Peyer's patch (tissue), 4 donors: ENCODE measurements around the gene AKAP17A. TPM values are rescaled to one million over a fixed set of nuclear protein-coding genes. Genes with fewer than 3 reads are reported as not detected.

Experiments
- DNase-seq, 3 donors: peaks; one replicate each; pipeline ENCODE4 v3.0.0-alpha.2; 2017 to 2019
- H3K27ac ChIP-seq, 4 donors: fragments of 200-600 bp; sonication (generic); one replicate each; pipeline ENCODE4 v1.5.1; 2016 to 2019
- H3K27me3 ChIP-seq, 2 donors: fragments of 200-600 bp; sonication (generic); one replicate each; pipeline ENCODE4 v1.5.1; 2019
- H3K36me3 ChIP-seq, 3 donors: fragments of 200-600 bp; sonication (generic); one replicate each; pipeline ENCODE4 v1.5.1; 2016 to 2019
- H3K4me1 ChIP-seq, 4 donors: fragments of 200-600 bp; sonication (generic); one replicate each; pipeline ENCODE4 v1.5.1; 2016 to 2019
- H3K4me3 ChIP-seq, 4 donors: fragments of 200-600 bp; sonication (generic); 1 replicate in 3 of 4; 2 replicates in 1 of 4; pipeline ENCODE4 v1.5.1; 2016 to 2019; ENCODE audit warnings: mild to moderate bottlenecking in 1 of 4
- H3K9me3 ChIP-seq, 4 donors: fragments of 200-600 bp; sonication (generic); one replicate each; pipeline ENCODE4 v1.5.1; 2016 to 2019; ENCODE audit warnings: mild to moderate bottlenecking in 1 of 4
- POLR2A ChIP-seq, 2 donors: fragments of 450-650 bp; IDR thresholded peaks; one replicate each; pipeline ENCODE4 v1.5.1; 2017; ENCODE audit warnings: antibody characterized with exemption in 2 of 2, mild to moderate bottlenecking in 2 of 2, moderate library complexity in 2 of 2
- total RNA-seq, 4 donors: library from RNA; depleted of rRNA; stranded (reverse); fragments of >200 nt; gene quantifications; one replicate each; pipeline ENCODE4 v1.1.0, GENCODE V29; 2016
- TF ChIP-seq, protein P1 (sequence below), 6 experiments: fragments of 450-650 bp in 4 of 6; fragments of 200-600 bp in 2 of 6; sonication (generic) in 1 of 6; IDR thresholded peaks; one replicate each; pipeline ENCODE4 v1.5.1; 2017 to 2019; ENCODE audit warnings: antibody characterized with exemption in 6 of 6, mild to moderate bottlenecking in 3 of 6, moderate library complexity in 1 of 6

Gene AKAP17A
- total RNA-seq: 100 to 1,000 TPM in 3 of 4 donors, 10 to 100 TPM in 1; 41.0 to 201 (median 107) TPM

- DNase-seq: peak; percentile 94 to 99 (median 97)
- Histone ChIP-seq H3K9me3 (no peaks in the 10 kb centered on the region), H3K27me3 (no peaks in the 10 kb centered on the region), H3K36me3 (peaks cover 0 to 29% (median 0%) of the 10 kb centered on the region in 3 donors), H3K27ac (peak within 1 kb of the TSS; percentile 86 to 92 (median 90)), H3K4me3 (peak within 1 kb of the TSS; percentile 89 to 99 (median 96)), H3K4me1 (peaks cover 0 to 11% (median 0%) of the 10 kb centered on the region in 4 donors)
- peak; percentile 28 to 78 for TF ChIP-seq POLR2A (IDR thresholded peaks at IDR 0.05)
- TF ChIP-seq, protein P1, sequence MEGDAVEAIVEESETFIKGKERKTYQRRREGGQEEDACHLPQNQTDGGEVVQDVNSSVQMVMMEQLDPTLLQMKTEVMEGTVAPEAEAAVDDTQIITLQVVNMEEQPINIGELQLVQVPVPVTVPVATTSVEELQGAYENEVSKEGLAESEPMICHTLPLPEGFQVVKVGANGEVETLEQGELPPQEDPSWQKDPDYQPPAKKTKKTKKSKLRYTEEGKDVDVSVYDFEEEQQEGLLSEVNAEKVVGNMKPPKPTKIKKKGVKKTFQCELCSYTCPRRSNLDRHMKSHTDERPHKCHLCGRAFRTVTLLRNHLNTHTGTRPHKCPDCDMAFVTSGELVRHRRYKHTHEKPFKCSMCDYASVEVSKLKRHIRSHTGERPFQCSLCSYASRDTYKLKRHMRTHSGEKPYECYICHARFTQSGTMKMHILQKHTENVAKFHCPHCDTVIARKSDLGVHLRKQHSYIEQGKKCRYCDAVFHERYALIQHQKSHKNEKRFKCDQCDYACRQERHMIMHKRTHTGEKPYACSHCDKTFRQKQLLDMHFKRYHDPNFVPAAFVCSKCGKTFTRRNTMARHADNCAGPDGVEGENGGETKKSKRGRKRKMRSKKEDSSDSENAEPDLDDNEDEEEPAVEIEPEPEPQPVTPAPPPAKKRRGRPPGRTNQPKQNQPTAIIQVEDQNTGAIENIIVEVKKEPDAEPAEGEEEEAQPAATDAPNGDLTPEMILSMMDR (IDR thresholded peaks at IDR 0.05): peak in 4 of 6 experiments; percentile 5 to 39 (median 12)
These were observed at the start of gene AKAP17A for GRCh38 chrX:1591102-1591862. TSS of gene AKAP17A (plus strand) at chrX:1591604. CDS start at chrX:1593463, 1,859 bp downstream.

GRCh38 chrX:1542994-1543725 lies 48.2 kb upstream of the AKAP17A start:
- TF ChIP-seq, protein P1 (IDR thresholded peaks at IDR 0.05): no peak
- no peak for TF ChIP-seq POLR2A (IDR thresholded peaks at IDR 0.05)
- H3K27me3 ChIP-seq: no peaks in the 10 kb centered on the region
- H3K4me3 ChIP-seq: no peak overlapping the region
- peak in 1 of 3 donors; percentile 23 for DNase-seq
- H3K27ac ChIP-seq: no peak overlapping the region
- H3K4me1 ChIP-seq: no peaks in the 10 kb centered on the region
- H3K9me3 ChIP-seq: no peaks in the 10 kb centered on the region
- H3K36me3 ChIP-seq: no peaks in the 10 kb centered on the region

DNA sequence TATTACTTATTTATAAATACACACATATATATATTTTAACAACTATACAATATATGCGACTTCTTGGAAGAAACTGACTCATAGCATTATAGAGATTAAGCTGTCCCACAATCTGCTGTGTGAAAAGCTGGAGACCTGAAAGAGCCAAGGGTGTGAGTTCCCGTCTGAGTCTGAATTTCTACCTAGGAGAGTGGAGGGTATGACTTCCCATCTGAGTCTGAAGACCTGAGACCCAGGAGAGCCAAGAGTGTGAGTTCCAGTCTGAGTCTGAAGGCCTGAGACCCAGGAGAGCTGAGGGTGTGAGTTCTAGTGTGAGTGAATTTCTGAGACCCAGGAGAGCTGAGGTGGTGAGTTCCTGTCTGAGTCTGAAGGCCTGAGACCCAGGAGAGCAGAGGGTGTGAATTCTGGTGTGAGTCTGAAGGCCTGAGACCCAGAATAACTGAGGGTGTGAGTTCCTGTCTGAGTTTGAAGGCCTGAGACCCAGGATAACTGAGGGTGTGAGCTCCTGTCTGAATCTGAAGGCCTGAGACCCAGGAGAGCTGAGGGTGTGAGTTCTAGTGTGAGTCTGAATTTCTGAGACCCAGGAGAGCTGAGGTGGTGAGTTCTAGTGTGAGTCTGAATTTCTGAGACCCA lies 45.5 kb upstream of the AKAP17A start:
- Histone ChIP-seq H3K27me3 (no peaks in the 10 kb centered on the region), H3K36me3 (no peaks in the 10 kb centered on the region), H3K9me3 (no peaks in the 10 kb centered on the region), H3K4me1 (no peaks in the 10 kb centered on the region), H3K27ac (no peak overlapping the region), H3K4me3 (no peak overlapping the region)
- TF ChIP-seq, protein P1 (IDR thresholded peaks at IDR 0.05): no peak
- no peak for TF ChIP-seq POLR2A (IDR thresholded peaks at IDR 0.05)
- DNase-seq: peak in 1 of 3 donors; percentile 2

- Histone ChIP-seq H3K27ac (peak overlapping the region in 1 of 4 donors; percentile 19), H3K27me3 (no peaks in the 10 kb centered on the region), H3K9me3 (no peaks in the 10 kb centered on the region), H3K4me1 (no peaks in the 10 kb centered on the region), H3K36me3 (no peaks in the 10 kb centered on the region), H3K4me3 (no peak overlapping the region)
- DNase-seq: peak in 1 of 3 donors; percentile 24
- TF ChIP-seq, protein P1 (IDR thresholded peaks at IDR 0.05): no peak
- no peak for TF ChIP-seq POLR2A (IDR thresholded peaks at IDR 0.05)
These were observed 44.6 kb upstream of the AKAP17A start for GRCh38 chrX:1546691-1547251.

GRCh38 chrX:1551959-1552546 lies 39.4 kb upstream of the AKAP17A start:
- no peaks in the 10 kb centered on the region for H3K9me3 ChIP-seq
- H3K36me3 ChIP-seq: no peaks in the 10 kb centered on the region
- TF ChIP-seq POLR2A (IDR thresholded peaks at IDR 0.05): no peak
- TF ChIP-seq, protein P1 (IDR thresholded peaks at IDR 0.05): no peak
- no peak overlapping the region for H3K4me3 ChIP-seq
- DNase-seq: no peak
- no peaks in the 10 kb centered on the region for H3K27me3 ChIP-seq
- peaks cover 0 to 8% (median 0%) of the 10 kb centered on the region in 4 donors for H3K4me1 ChIP-seq
- no peak overlapping the region for H3K27ac ChIP-seq
